Retinal pigment epithelial cell (primary cell): Measurements from ENCODE around the gene OSBPL10.

ENCODE experiments used
- DNase-seq: peaks from one replicate; pipeline ENCODE4 v3.0.0-alpha.2; 2010; ENCODE audit warnings: low read depth
- H3K4me3 ChIP-seq: 2 replicates; pipeline ENCODE4 v1.5.1; 2011; ENCODE audit warnings: mild to moderate bottlenecking, low read length, control low read depth, moderate library complexity
- CTCF ChIP-seq: conservative IDR thresholded peaks from 2 replicates; pipeline ENCODE4 v1.5.1; 2011; ENCODE audit warnings: low read depth, low read length, control low read depth, inconsistent platforms

Gene OSBPL10

GRCh38 chr3:31635545-31635944 is 345.5 kb downstream of the OSBPL10 start:
- no peak for TF ChIP-seq CTCF
- no peak for DNase-seq
- H3K4me3 ChIP-seq, result no peak overlapping the region

- H3K4me3 ChIP-seq, result no peak overlapping the region
- no peak for TF ChIP-seq CTCF
- no peak for DNase-seq
These were observed 346.6 kb downstream of the OSBPL10 start for GRCh38 chr3:31634476-31634875.

GRCh38 chr3:31629054-31629453 is 352.0 kb downstream of the OSBPL10 start:
- DNase-seq, result no peak
- TF ChIP-seq CTCF, result no peak
- H3K4me3 ChIP-seq, result no peak overlapping the region

GRCh38 chr3:31625358-31625757 is 355.7 kb downstream of the OSBPL10 start:
- H3K4me3 ChIP-seq, result no peak overlapping the region
- TF ChIP-seq CTCF, result no peak
- DNase-seq, result no peak

GRCh38 chr3:31624083-31624709 is 356.9 kb downstream of the OSBPL10 start:
- no peak for TF ChIP-seq CTCF
- no peak for DNase-seq
- H3K4me3 ChIP-seq, result no peak overlapping the region

GRCh38 chr3:31622636-31623288 is 358.3 kb downstream of the OSBPL10 start:
- TF ChIP-seq CTCF, result no peak
- H3K4me3 ChIP-seq, result no peak overlapping the region
- no peak for DNase-seq

- DNase-seq, result no peak
- no peak overlapping the region for H3K4me3 ChIP-seq
- no peak for TF ChIP-seq CTCF
These were observed 359.7 kb downstream of the OSBPL10 start for GRCh38 chr3:31621314-31621713.
